SK-N-SH (cell line): ENCODE measurements around the gene DAGLA.

ENCODE experiments used
- CHD2 ChIP-seq: fragments of 150-350 bp; IDR thresholded peaks from 2 replicates; pipeline ENCODE4 v1.6.1; 2018; ENCODE audit warnings: low read length; ENCODE audit not compliant: partially characterized antibody
- EP300 ChIP-seq, 2 experiments: IDR thresholded peaks; 2 replicates each; pipeline versions ENCODE4 v1.4.0 to v1.6.1; 2012; ENCODE audit warnings: borderline replicate concordance in 1 of 2, low read depth in 1 of 2, low read length in 1 of 2
- FOXJ3 ChIP-seq: sonication (generic); formaldehyde crosslinking; IDR thresholded peaks from 2 replicates; pipeline ENCODE4 v1.5.1; 2020; ENCODE audit warnings: mild to moderate bottlenecking, missing genetic modification reagents
- FOXM1 ChIP-seq: IDR thresholded peaks from 2 replicates; pipeline ENCODE4 v1.4.0; 2012; ENCODE audit warnings: low read depth, mild to moderate bottlenecking
- GATA2 ChIP-seq: sonication (generic); formaldehyde crosslinking; IDR thresholded peaks from 2 replicates; pipeline ENCODE4 v1.5.0; 2020; ENCODE audit warnings: mild to moderate bottlenecking, missing genetic modification reagents
- POLR2AphosphoS5 ChIP-seq: IDR thresholded peaks from 2 replicates; pipeline ENCODE4 v1.6.1; 2012; ENCODE audit warnings: low read depth, low read length
- RFX5 ChIP-seq: IDR thresholded peaks from 2 replicates; pipeline ENCODE4 v1.6.1; 2012; ENCODE audit warnings: mild to moderate bottlenecking, improper control_type of control experiment, low read length
- TAF1 ChIP-seq: IDR thresholded peaks from 2 replicates; pipeline ENCODE4 v1.6.1; 2012; ENCODE audit warnings: low read depth, mild to moderate bottlenecking, low read length, moderate library complexity, borderline replicate concordance
- TF ChIP-seq, protein P1 (sequence below): fragments of 200-600 bp; sonication (generic); IDR thresholded peaks from 2 replicates; pipeline ENCODE4 v1.6.1; 2017; ENCODE audit warnings: antibody characterized with exemption, mild to moderate bottlenecking, moderate library complexity
- TF ChIP-seq, protein P2 (sequence below): IDR thresholded peaks from 2 replicates; pipeline ENCODE4 v1.4.0; 2012; ENCODE audit warnings: low read depth, borderline replicate concordance
- TF ChIP-seq, protein P3 (sequence below): IDR thresholded peaks from 2 replicates; pipeline ENCODE4; 2012
- TF ChIP-seq, protein P4 (sequence below): IDR thresholded peaks from 2 replicates; pipeline ENCODE4 v1.4.0; 2012; ENCODE audit warnings: low read depth

DNA sequence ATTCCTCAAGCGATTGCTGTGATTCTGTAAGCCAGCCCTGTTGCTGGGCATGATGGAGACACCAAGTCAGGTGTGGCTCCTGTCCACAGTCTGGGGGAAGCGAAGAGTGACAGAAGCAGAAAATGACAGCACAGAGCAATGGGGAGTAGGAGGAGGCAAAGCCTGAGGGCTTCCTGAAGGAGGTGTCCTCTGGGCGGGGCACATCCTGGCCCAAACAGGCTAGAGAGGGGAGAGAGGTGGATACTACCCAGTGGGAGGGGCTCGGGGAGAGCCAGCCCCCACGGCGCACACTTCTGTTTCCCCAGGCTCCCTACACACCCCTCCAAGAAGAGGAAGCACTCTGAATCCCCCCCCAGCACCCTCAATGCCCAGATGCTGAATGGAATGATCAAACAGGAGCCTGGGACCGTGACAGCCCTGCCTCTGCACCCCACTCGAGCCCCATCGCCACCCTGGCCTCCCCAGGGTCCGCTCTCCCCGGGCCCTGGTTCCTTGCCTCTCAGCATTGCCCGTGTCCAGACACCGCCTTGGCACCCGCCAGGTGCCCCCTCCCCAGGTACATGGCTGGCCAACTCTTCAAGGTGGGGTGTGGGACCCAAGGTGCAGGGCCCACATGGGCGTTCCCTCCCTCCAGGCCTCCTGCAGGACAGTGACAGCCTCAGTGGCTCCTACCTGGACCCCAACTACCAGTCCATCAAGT lies 91.2 kb downstream of the DAGLA start:
- TF ChIP-seq, protein P1, sequence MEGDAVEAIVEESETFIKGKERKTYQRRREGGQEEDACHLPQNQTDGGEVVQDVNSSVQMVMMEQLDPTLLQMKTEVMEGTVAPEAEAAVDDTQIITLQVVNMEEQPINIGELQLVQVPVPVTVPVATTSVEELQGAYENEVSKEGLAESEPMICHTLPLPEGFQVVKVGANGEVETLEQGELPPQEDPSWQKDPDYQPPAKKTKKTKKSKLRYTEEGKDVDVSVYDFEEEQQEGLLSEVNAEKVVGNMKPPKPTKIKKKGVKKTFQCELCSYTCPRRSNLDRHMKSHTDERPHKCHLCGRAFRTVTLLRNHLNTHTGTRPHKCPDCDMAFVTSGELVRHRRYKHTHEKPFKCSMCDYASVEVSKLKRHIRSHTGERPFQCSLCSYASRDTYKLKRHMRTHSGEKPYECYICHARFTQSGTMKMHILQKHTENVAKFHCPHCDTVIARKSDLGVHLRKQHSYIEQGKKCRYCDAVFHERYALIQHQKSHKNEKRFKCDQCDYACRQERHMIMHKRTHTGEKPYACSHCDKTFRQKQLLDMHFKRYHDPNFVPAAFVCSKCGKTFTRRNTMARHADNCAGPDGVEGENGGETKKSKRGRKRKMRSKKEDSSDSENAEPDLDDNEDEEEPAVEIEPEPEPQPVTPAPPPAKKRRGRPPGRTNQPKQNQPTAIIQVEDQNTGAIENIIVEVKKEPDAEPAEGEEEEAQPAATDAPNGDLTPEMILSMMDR, result no peak
- TF ChIP-seq POLR2AphosphoS5, result no peak
- no peak for TF ChIP-seq EP300 (IDR thresholded peaks at IDR 0.05; ENCODE audit: borderline replicate concordance in 1 of 2, low read depth in 1 of 2, low read length in 1 of 2)
- TF ChIP-seq GATA2 (CRISPR knock-in tag), result no peak
- TF ChIP-seq TAF1, result no peak
- TF ChIP-seq, protein P2, sequence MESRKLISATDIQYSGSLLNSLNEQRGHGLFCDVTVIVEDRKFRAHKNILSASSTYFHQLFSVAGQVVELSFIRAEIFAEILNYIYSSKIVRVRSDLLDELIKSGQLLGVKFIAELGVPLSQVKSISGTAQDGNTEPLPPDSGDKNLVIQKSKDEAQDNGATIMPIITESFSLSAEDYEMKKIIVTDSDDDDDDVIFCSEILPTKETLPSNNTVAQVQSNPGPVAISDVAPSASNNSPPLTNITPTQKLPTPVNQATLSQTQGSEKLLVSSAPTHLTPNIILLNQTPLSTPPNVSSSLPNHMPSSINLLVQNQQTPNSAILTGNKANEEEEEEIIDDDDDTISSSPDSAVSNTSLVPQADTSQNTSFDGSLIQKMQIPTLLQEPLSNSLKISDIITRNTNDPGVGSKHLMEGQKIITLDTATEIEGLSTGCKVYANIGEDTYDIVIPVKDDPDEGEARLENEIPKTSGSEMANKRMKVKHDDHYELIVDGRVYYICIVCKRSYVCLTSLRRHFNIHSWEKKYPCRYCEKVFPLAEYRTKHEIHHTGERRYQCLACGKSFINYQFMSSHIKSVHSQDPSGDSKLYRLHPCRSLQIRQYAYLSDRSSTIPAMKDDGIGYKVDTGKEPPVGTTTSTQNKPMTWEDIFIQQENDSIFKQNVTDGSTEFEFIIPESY, result no peak
- TF ChIP-seq FOXM1, result no peak
- TF ChIP-seq, protein P3, sequence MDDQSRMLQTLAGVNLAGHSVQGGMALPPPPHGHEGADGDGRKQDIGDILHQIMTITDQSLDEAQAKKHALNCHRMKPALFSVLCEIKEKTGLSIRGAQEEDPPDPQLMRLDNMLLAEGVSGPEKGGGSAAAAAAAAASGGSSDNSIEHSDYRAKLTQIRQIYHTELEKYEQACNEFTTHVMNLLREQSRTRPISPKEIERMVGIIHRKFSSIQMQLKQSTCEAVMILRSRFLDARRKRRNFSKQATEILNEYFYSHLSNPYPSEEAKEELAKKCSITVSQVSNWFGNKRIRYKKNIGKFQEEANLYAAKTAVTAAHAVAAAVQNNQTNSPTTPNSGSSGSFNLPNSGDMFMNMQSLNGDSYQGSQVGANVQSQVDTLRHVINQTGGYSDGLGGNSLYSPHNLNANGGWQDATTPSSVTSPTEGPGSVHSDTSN, result no peak
- TF ChIP-seq, protein P4, sequence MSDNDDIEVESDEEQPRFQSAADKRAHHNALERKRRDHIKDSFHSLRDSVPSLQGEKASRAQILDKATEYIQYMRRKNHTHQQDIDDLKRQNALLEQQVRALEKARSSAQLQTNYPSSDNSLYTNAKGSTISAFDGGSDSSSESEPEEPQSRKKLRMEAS, result no peak
- TF ChIP-seq RFX5, result no peak
- no peak for TF ChIP-seq FOXJ3 (CRISPR knock-in tag)
- no peak for TF ChIP-seq CHD2
